CD4-positive, CD25-positive, alpha-beta regulatory T cell (primary cell): ENCODE measurements around the gene BRI3BP. TPM values are rescaled to one million over a fixed set of nuclear protein-coding genes. Genes with fewer than 3 reads are reported as not detected.

Experiments
- ATAC-seq, 2 donors: fragments of 150-1000 bp; cut with Tn5 transposase; one replicate each; pipeline ENCODE4 v1.10.0; 2021; ENCODE audit warnings: low read depth in 2 of 2, moderate number of reproducible peaks in 2 of 2, moderate library complexity in 1 of 2
- DNase-seq, 3 donors: peaks; one replicate each; pipeline versions ENCODE4 v3.0.0 to v3.0.0-alpha.2; 2012 to 2022; ENCODE audit warnings: mixed read lengths in 1 of 3
- H3K27ac ChIP-seq: one replicate; pipeline ENCODE4 v1.7.0; 2013; ENCODE audit warnings: mild to moderate bottlenecking, low read length; ENCODE audit not compliant: insufficient read depth, poor library complexity, severe bottlenecking
- H3K27me3 ChIP-seq: one replicate; pipeline ENCODE4 v1.7.0; 2013; ENCODE audit warnings: low read length; ENCODE audit not compliant: control insufficient read depth, insufficient read depth
- H3K36me3 ChIP-seq: one replicate; pipeline ENCODE4 v1.7.0; 2013; ENCODE audit warnings: mild to moderate bottlenecking, low read length, moderate library complexity; ENCODE audit not compliant: control insufficient read depth, insufficient read depth
- H3K4me1 ChIP-seq: 2 replicates; pipeline ENCODE4 v1.7.0; 2013; ENCODE audit warnings: mild to moderate bottlenecking, low read length; ENCODE audit not compliant: insufficient read depth, control insufficient read depth, poor library complexity, severe bottlenecking
- H3K4me3 ChIP-seq: one replicate; pipeline ENCODE4 v1.7.0; 2013; ENCODE audit warnings: low read depth, mild to moderate bottlenecking, low read length, moderate library complexity
- H3K9me3 ChIP-seq, 2 experiments: 1 replicate in 1 of 2; 2 replicates in 1 of 2; pipeline ENCODE4 v1.7.0; 2013; ENCODE audit warnings: low read length in 2 of 2, mild to moderate bottlenecking in 1 of 2, moderate library complexity in 1 of 2; ENCODE audit not compliant: control insufficient read depth in 2 of 2
- H3K27ac Mint-ChIP-seq, 3 donors: one replicate each; pipeline ENCODE4 v1.8.0; 2020 to 2022; ENCODE audit warnings: mild to moderate bottlenecking in 3 of 3, mixed read lengths in 3 of 3, moderate library complexity in 2 of 3
- H3K27me3 Mint-ChIP-seq: one replicate; pipeline ENCODE4 v1.8.0; 2022; ENCODE audit warnings: mild to moderate bottlenecking, mixed read lengths
- H3K36me3 Mint-ChIP-seq: one replicate; pipeline ENCODE4 v1.8.0; 2020; ENCODE audit warnings: mixed read lengths
- H3K4me1 Mint-ChIP-seq, 4 donors: one replicate each; pipeline ENCODE4 v1.8.0; 2020 to 2022; ENCODE audit warnings: mixed read lengths in 4 of 4, mild to moderate bottlenecking in 1 of 4
- H3K4me3 Mint-ChIP-seq, 4 donors: one replicate each; pipeline ENCODE4 v1.8.0; 2020 to 2022; ENCODE audit warnings: mild to moderate bottlenecking in 4 of 4, mixed read lengths in 4 of 4, moderate library complexity in 3 of 4
- H3K9me3 Mint-ChIP-seq, 7 donors: one replicate each; pipeline ENCODE4 v1.8.0; 2020 to 2022; ENCODE audit warnings: mixed read lengths in 7 of 7, mild to moderate bottlenecking in 3 of 7, moderate library complexity in 2 of 7
- polyA plus RNA-seq, 4 donors: library from polyadenylated mRNA; unstranded; fragments of 300-500 nt; fragmentation: Illumina TruSeq; gene quantifications; one replicate each; pipeline ENCODE4 v1.2.3, GENCODE V29; 2021
- total RNA-seq: library from RNA; stranded (reverse); gene quantifications from one replicate; pipeline ENCODE4 v1.2.3, GENCODE V29; 2022

The BRI3BP gene
- total and polyA plus RNA-seq, 5 donors from 2014 or later: 2.0 to 4.1 (median 2.3) TPM

- Histone ChIP-seq H3K27me3 (no peaks in the 10 kb centered on the region), H3K9me3 (no peaks in the 10 kb centered on the region), H3K4me1 (peaks cover 12% of the 10 kb centered on the region), H3K27ac (no peak overlapping the region), H3K4me3 (no peak overlapping the region), H3K36me3 (no peaks in the 10 kb centered on the region)
- H3K4me3 Mint-ChIP-seq: peak overlapping the region in 1 of 4 donors; percentile 47
- H3K27me3 Mint-ChIP-seq: no peaks in the 10 kb centered on the region
- ATAC-seq (no peak), DNase-seq (no peak)
- no peaks in the 10 kb centered on the region for H3K9me3 Mint-ChIP-seq
- H3K4me1 Mint-ChIP-seq: peaks cover 19 to 26% (median 20%) of the 10 kb centered on the region in 4 donors
- peaks cover 15% of the 10 kb centered on the region for H3K36me3 Mint-ChIP-seq
- no peak overlapping the region for H3K27ac Mint-ChIP-seq
Observed at GRCh38 chr12:124998705-124999104, 5.3 kb downstream of the BRI3BP start.

DNA sequence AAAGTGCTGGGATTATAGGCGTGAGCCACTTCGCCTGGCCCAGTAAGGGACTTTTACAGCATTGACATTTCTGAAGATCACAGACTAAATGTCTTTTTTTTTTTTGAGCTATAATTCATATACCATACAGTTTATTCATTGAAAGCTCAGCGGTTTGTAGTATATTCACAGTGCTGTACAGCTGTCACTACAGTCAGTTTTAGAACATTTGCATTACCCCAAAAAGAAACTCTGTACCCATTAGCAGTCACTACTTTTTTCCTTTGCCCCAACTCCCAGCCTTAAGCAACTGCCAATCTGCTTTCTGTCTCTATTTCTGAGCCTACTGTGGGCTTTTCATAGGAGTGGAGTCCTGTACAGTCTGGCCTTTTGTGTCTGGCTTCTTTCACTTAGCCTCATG lies 8.2 kb downstream of the BRI3BP start:
- Mint-ChIP-seq H3K9me3 (no peaks in the 10 kb centered on the region), H3K27me3 (no peaks in the 10 kb centered on the region), H3K27ac (peak overlapping the region in 1 of 3 donors; percentile 80), H3K36me3 (peaks cover 15% of the 10 kb centered on the region), H3K4me3 (no peak overlapping the region), H3K4me1 (peaks cover 5 to 9% (median 8%) of the 10 kb centered on the region in 4 donors)
- Histone ChIP-seq H3K27me3 (no peaks in the 10 kb centered on the region), H3K4me3 (no peak overlapping the region), H3K9me3 (no peaks in the 10 kb centered on the region), H3K27ac (no peak overlapping the region), H3K4me1 (no peaks in the 10 kb centered on the region), H3K36me3 (peaks cover 2% of the 10 kb centered on the region)
- no peak for DNase-seq
- no peak for ATAC-seq

GRCh38 chr12:125003021-125003420 lies 9.6 kb downstream of the BRI3BP start:
- Mint-ChIP-seq H3K27ac (no peak overlapping the region), H3K9me3 (no peaks in the 10 kb centered on the region), H3K36me3 (peaks cover 15% of the 10 kb centered on the region), H3K4me1 (peaks cover 6 to 9% (median 9%) of the 10 kb centered on the region in 4 donors), H3K4me3 (no peak overlapping the region), H3K27me3 (no peaks in the 10 kb centered on the region)
- Histone ChIP-seq H3K9me3 (no peaks in the 10 kb centered on the region), H3K27me3 (no peaks in the 10 kb centered on the region), H3K4me3 (no peak overlapping the region), H3K36me3 (peaks cover 2% of the 10 kb centered on the region), H3K4me1 (no peaks in the 10 kb centered on the region), H3K27ac (no peak overlapping the region)
- DNase-seq: no peak
- no peak for ATAC-seq

DNA sequence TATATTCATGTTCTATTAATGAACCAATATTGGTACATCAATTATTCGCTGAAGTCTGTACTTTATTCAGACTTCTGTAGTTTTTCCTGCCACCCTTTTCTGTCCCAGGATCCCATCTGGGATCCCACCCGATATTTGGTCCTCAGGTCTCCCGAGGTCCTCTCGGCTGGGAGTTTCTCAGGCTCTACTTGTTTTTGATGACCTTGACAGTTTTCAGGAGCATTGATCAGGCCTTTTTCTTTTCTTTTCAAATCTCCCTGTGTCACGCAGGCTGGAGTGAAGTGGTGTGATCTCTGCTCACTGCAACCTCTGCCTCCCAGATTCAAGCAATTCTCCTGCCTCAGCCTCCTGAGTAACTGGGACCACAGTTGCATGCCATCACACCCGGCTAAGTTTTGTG lies 11.2 kb downstream of the BRI3BP start:
- Histone ChIP-seq H3K4me3 (no peak overlapping the region), H3K9me3 (no peaks in the 10 kb centered on the region), H3K36me3 (peaks cover 2% of the 10 kb centered on the region), H3K27me3 (no peaks in the 10 kb centered on the region), H3K4me1 (no peaks in the 10 kb centered on the region), H3K27ac (no peak overlapping the region)
- Mint-ChIP-seq H3K27ac (peak overlapping the region in 2 of 3 donors; percentile 38 to 59), H3K4me3 (no peak overlapping the region), H3K9me3 (no peaks in the 10 kb centered on the region), H3K4me1 (peaks cover 3 to 6% (median 5%) of the 10 kb centered on the region in 4 donors), H3K27me3 (no peaks in the 10 kb centered on the region), H3K36me3 (peaks cover 8% of the 10 kb centered on the region)
- no peak for ATAC-seq
- no peak for DNase-seq

DNA sequence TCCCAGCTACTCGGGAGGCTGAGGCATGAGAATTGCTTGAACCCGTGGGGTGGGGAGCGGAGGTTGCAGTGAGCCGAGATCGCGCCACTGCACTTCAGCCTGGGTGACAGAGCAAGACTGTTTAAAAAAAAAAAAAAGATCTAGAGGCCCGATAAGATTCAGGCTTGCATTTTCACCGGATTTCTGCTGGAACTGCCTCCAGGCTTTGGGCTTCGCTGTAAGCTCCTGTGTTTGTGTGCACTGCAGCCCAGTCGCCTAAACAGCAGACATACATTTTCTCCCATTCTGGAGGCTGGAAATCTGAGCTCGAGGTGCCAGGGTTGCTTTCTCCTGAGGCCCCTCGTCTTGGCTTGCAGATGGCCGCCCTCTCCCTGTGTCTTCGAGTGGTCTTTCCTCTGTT lies 12.2 kb downstream of the BRI3BP start:
- H3K27ac Mint-ChIP-seq: peak overlapping the region in 1 of 3 donors; percentile 65
- H3K4me3 Mint-ChIP-seq: no peak overlapping the region
- no peaks in the 10 kb centered on the region for H3K27me3 Mint-ChIP-seq
- H3K9me3 ChIP-seq: no peaks in the 10 kb centered on the region
- H3K9me3 Mint-ChIP-seq: no peaks in the 10 kb centered on the region
- H3K4me3 ChIP-seq: no peak overlapping the region
- ATAC-seq: no peak
- H3K36me3 Mint-ChIP-seq: peaks cover 6% of the 10 kb centered on the region
- no peak for DNase-seq
- H3K4me1 ChIP-seq: no peaks in the 10 kb centered on the region
- peaks cover 2% of the 10 kb centered on the region for H3K36me3 ChIP-seq
- H3K27ac ChIP-seq: no peak overlapping the region
- peaks cover under 1 to 6% (median 3%) of the 10 kb centered on the region in 4 donors for H3K4me1 Mint-ChIP-seq
- no peaks in the 10 kb centered on the region for H3K27me3 ChIP-seq

GRCh38 chr12:125006365-125006764 lies 12.9 kb downstream of the BRI3BP start:
- Histone ChIP-seq H3K27ac (no peak overlapping the region), H3K9me3 (no peaks in the 10 kb centered on the region), H3K4me3 (no peak overlapping the region), H3K27me3 (no peaks in the 10 kb centered on the region), H3K36me3 (peaks cover 2% of the 10 kb centered on the region), H3K4me1 (no peaks in the 10 kb centered on the region)
- peaks cover 0 to 6% (median 2%) of the 10 kb centered on the region in 4 donors for H3K4me1 Mint-ChIP-seq
- no peaks in the 10 kb centered on the region for H3K27me3 Mint-ChIP-seq
- peaks cover 5% of the 10 kb centered on the region for H3K36me3 Mint-ChIP-seq
- no peak overlapping the region for H3K27ac Mint-ChIP-seq
- DNase-seq (no peak), ATAC-seq (no peak)
- H3K9me3 Mint-ChIP-seq: no peaks in the 10 kb centered on the region
- no peak overlapping the region for H3K4me3 Mint-ChIP-seq

DNA sequence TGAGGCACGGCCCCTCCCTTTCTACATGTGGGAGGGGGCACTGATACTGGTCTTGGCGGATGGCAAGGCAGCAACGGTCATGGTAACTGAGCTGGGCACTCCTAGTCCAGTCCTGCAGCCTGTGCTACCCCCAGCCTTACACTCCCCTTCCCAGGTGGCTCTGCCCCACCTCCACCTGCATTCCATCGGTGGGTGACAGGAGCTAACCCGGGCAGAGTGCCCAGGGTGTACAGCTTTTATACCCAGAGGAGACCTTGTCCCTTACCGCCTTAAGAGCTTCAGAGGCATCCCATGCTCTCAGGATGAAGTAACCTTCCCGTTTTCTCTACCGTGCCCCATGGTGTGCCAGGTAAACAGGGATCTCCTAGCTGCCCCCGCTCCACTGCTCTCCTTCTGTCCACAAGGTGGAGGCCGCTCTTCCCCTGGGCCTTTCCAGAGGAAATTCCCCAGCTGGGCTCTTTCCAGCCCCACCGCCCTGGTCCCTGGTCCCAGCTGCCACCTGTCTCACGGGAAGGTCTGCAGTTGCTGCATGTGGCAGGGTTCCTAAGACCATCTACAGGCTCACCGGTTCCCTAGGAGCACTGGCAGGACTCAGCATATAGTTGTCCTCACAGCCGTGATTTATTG lies 20.5 kb downstream of the BRI3BP start:
- Histone ChIP-seq H3K4me1 (no peaks in the 10 kb centered on the region), H3K27ac (no peak overlapping the region), H3K27me3 (no peaks in the 10 kb centered on the region), H3K36me3 (peaks cover 6% of the 10 kb centered on the region), H3K4me3 (no peak overlapping the region), H3K9me3 (no peaks in the 10 kb centered on the region)
- peaks cover 7% of the 10 kb centered on the region for H3K36me3 Mint-ChIP-seq
- H3K9me3 Mint-ChIP-seq: no peaks in the 10 kb centered on the region
- H3K4me3 Mint-ChIP-seq: no peak overlapping the region
- peak overlapping the region in 1 of 3 donors; percentile 15 for H3K27ac Mint-ChIP-seq
- DNase-seq (no peak), ATAC-seq (no peak)
- no peaks in the 10 kb centered on the region for H3K27me3 Mint-ChIP-seq
- H3K4me1 Mint-ChIP-seq: no peaks in the 10 kb centered on the region

GRCh38 chr12:125014526-125014925 lies 21.1 kb downstream of the BRI3BP start:
- no peak overlapping the region for H3K27ac Mint-ChIP-seq
- DNase-seq (no peak), ATAC-seq (no peak)
- H3K27me3 ChIP-seq: no peaks in the 10 kb centered on the region
- no peaks in the 10 kb centered on the region for H3K4me1 Mint-ChIP-seq
- H3K4me3 ChIP-seq: no peak overlapping the region
- H3K36me3 ChIP-seq: peaks cover 6% of the 10 kb centered on the region
- no peak overlapping the region for H3K27ac ChIP-seq
- no peak overlapping the region for H3K4me3 Mint-ChIP-seq
- H3K4me1 ChIP-seq: no peaks in the 10 kb centered on the region
- no peaks in the 10 kb centered on the region for H3K9me3 ChIP-seq
- peaks cover 10% of the 10 kb centered on the region for H3K36me3 Mint-ChIP-seq
- no peaks in the 10 kb centered on the region for H3K27me3 Mint-ChIP-seq
- no peaks in the 10 kb centered on the region for H3K9me3 Mint-ChIP-seq
